Thymus (tissue), 11 donors: ENCODE data around the gene TBC1D16. TPM values are rescaled to one million over a fixed set of nuclear protein-coding genes. Genes with fewer than 3 reads are reported as not detected.
A peak's percentile ranks its signal among the peaks of the same experiment; 100 is the strongest.

Experiments used
- DNase-seq, 9 donors: peaks; one replicate each; pipeline ENCODE4 v3.0.0-alpha.2; 2013; ENCODE audit warnings: low spot score in 9 of 9, low read depth in 6 of 9, missing footprints in 1 of 9
- H3K27ac ChIP-seq, 2 donors: one replicate each; pipeline ENCODE4 v1.5.1; 2013; ENCODE audit warnings: control low read depth in 1 of 2, low read depth in 1 of 2, low read length in 1 of 2, mild to moderate bottlenecking in 1 of 2, moderate library complexity in 1 of 2
- H3K27me3 ChIP-seq, 2 donors: one replicate each; pipeline ENCODE4 v1.5.1; 2013; ENCODE audit warnings: low read length in 1 of 2; ENCODE audit not compliant: control insufficient read depth in 2 of 2, insufficient read depth in 1 of 2
- H3K36me3 ChIP-seq, 2 donors: one replicate each; pipeline ENCODE4 v1.5.1; 2013; ENCODE audit warnings: low read length in 1 of 2, mild to moderate bottlenecking in 1 of 2, moderate library complexity in 1 of 2; ENCODE audit not compliant: control insufficient read depth in 2 of 2, insufficient read depth in 2 of 2
- H3K4me1 ChIP-seq, 2 donors: one replicate each; pipeline ENCODE4 v1.5.1; 2013; ENCODE audit warnings: low read length in 2 of 2; ENCODE audit not compliant: control insufficient read depth in 2 of 2, insufficient read depth in 2 of 2
- H3K4me3 ChIP-seq, 2 donors: one replicate each; pipeline ENCODE4 v1.5.1; 2013; ENCODE audit warnings: low read length in 2 of 2, control low read depth in 1 of 2, mild to moderate bottlenecking in 1 of 2
- H3K9me3 ChIP-seq, 2 donors: one replicate each; pipeline ENCODE4 v1.5.1; 2013; ENCODE audit warnings: low read length in 1 of 2, mild to moderate bottlenecking in 1 of 2; ENCODE audit not compliant: control insufficient read depth in 2 of 2, insufficient read depth in 1 of 2
- WGBS: extraction: QIAGEN DNeasy Blood & Tissue Kit; methylation state at CpG from one replicate; pipeline ENCODE4 v1.1.7; 2013; 5-methylcytosine and 5-hydroxymethylcytosine counted together
- polyA plus RNA-seq: library from polyadenylated mRNA; stranded (reverse); fragments of 200-250 nt; gene quantifications from one replicate; pipeline ENCODE4 v1.2.3, GENCODE V29; 2013
- total RNA-seq: library from RNA; stranded (reverse); fragments of 120-200 nt; gene quantifications from one replicate; pipeline ENCODE4 v1.2.4, GENCODE V29; 2013
- donor health status: healthy.

The TBC1D16 gene
- total and polyA plus RNA-seq, 2 donors: 3.7 to 4.2 TPM

- 4% methylated on average over 51 of the region's 52 CpGs for WGBS
- Histone ChIP-seq H3K36me3 (no peaks in the 10 kb centered on the region), H3K9me3 (peaks cover 0 to 3% of the 10 kb centered on the region in 2 donors), H3K27ac (no peak overlapping the region), H3K4me3 (peak overlapping the region; percentile 52 to 71), H3K27me3 (peaks cover 33 to 61% of the 10 kb centered on the region in 2 donors), H3K4me1 (peaks cover 0 to 16% of the 10 kb centered on the region in 2 donors)
- DNase-seq: peak in 3 of 9 donors; percentile 19 to 43 (median 30)
Observed at GRCh38 chr17:80036715-80037477, 1.2 kb upstream of the TBC1D16 start.

GRCh38 chr17:80035937-80036714, 454 bp upstream of the TBC1D16 start, which contains the start of gene CCDC40:
Gene CCDC40, plus strand, starts transcription at chr17:80036642. Its CDS starts 21 bp downstream, at chr17:80036663.
- under 1% methylated on average over 89 of the region's 89 CpGs for WGBS
- H3K4me1 ChIP-seq: peaks cover 0 to 18% of the 10 kb centered on the region in 2 donors

GRCh38 chr17:80034791-80035686, 633 bp downstream of the TBC1D16 start:
- 5% methylated on average over 55 of the region's 55 CpGs for WGBS
- H3K36me3 ChIP-seq: no peaks in the 10 kb centered on the region
- peaks cover 0 to 19% of the 10 kb centered on the region in 2 donors for H3K4me1 ChIP-seq
- H3K27ac ChIP-seq: peak overlapping the region; percentile 30 to 52
- H3K4me3 ChIP-seq: peak overlapping the region; percentile 45 to 71
- peaks cover 33 to 59% of the 10 kb centered on the region in 2 donors for H3K27me3 ChIP-seq
- peaks cover 0 to 3% of the 10 kb centered on the region in 2 donors for H3K9me3 ChIP-seq
- peak in 1 of 9 donors; percentile 42 for DNase-seq

More at GRCh38 chr17:80035937-80036714, 454 bp upstream of the TBC1D16 start, which contains the start of gene CCDC40:
- H3K27me3 ChIP-seq: peaks cover 33 to 61% of the 10 kb centered on the region in 2 donors
- H3K36me3 ChIP-seq: no peaks in the 10 kb centered on the region
- peak within 1 kb of the TSS; percentile 19 to 53 for H3K27ac ChIP-seq
- DNase-seq: peak in 8 of 9 donors; percentile 30 to 74 (median 46)
- H3K4me3 ChIP-seq: peak within 1 kb of the TSS; percentile 52 to 71
- H3K9me3 ChIP-seq: peaks cover 0 to 3% of the 10 kb centered on the region in 2 donors

- no peak overlapping the region for H3K27ac ChIP-seq
- no peak for DNase-seq
- no peak overlapping the region for H3K4me3 ChIP-seq
- H3K4me1 ChIP-seq: peaks cover 0 to 21% of the 10 kb centered on the region in 2 donors
- peaks cover 33 to 53% of the 10 kb centered on the region in 2 donors for H3K27me3 ChIP-seq
- peaks cover 0 to 3% of the 10 kb centered on the region in 2 donors for H3K9me3 ChIP-seq
- no peaks in the 10 kb centered on the region for H3K36me3 ChIP-seq
- 97% methylated on average over 4 of the region's 4 CpGs for WGBS
Observed at GRCh38 chr17:80033840-80034239, 1.8 kb downstream of the TBC1D16 start.

- H3K9me3 ChIP-seq: peaks cover 0 to 3% of the 10 kb centered on the region in 2 donors
- no peak overlapping the region for H3K4me3 ChIP-seq
- 98% methylated on average over 9 of the region's 9 CpGs for WGBS
- no peak for DNase-seq
- no peak overlapping the region for H3K27ac ChIP-seq
- no peaks in the 10 kb centered on the region for H3K36me3 ChIP-seq
- H3K4me1 ChIP-seq: peaks cover 0 to 21% of the 10 kb centered on the region in 2 donors
- H3K27me3 ChIP-seq: peaks cover 28 to 42% of the 10 kb centered on the region in 2 donors
Observed at GRCh38 chr17:80032614-80033171, 3.0 kb downstream of the TBC1D16 start.

- peaks cover 0 to 17% of the 10 kb centered on the region in 2 donors for H3K4me1 ChIP-seq
- 95% methylated on average over 12 of the region's 12 CpGs for WGBS
Observed at GRCh38 chr17:80031691-80032430, 3.8 kb downstream of the TBC1D16 start.

GRCh38 chr17:80030730-80031410, 4.8 kb downstream of the TBC1D16 start:
- DNase-seq: no peak
- Histone ChIP-seq H3K36me3 (no peaks in the 10 kb centered on the region), H3K27me3 (peaks cover 17 to 25% of the 10 kb centered on the region in 2 donors), H3K4me1 (peaks cover 0 to 11% of the 10 kb centered on the region in 2 donors), H3K9me3 (peaks cover 0 to 3% of the 10 kb centered on the region in 2 donors), H3K4me3 (no peak overlapping the region), H3K27ac (no peak overlapping the region)
- WGBS: 95% methylated on average over 25 of the region's 25 CpGs

More at GRCh38 chr17:80031691-80032430, 3.8 kb downstream of the TBC1D16 start:
- DNase-seq: no peak
- Histone ChIP-seq H3K27me3 (peaks cover 24 to 34% of the 10 kb centered on the region in 2 donors), H3K36me3 (no peaks in the 10 kb centered on the region), H3K9me3 (peaks cover 0 to 3% of the 10 kb centered on the region in 2 donors), H3K4me3 (no peak overlapping the region), H3K27ac (no peak overlapping the region)
